H1 (cell line): ENCODE data around the gene BCL2L1. TPM values are rescaled to one million over a fixed set of nuclear protein-coding genes. Genes with fewer than 3 reads are reported as not detected.

Experiments
- CTCF ChIA-PET: fragments of 300-600 bp; sonication (Branson Sonifier 250); formaldehyde crosslinking; loops from one replicate; lab custom pipeline; 2021; ENCODE audit not compliant: partially characterized antibody; lab: Charles Lee
- POLR2A ChIA-PET: fragments of 300-600 bp; sonication (Branson Sonifier 250); formaldehyde crosslinking; loops from one replicate; lab custom pipeline; 2021; ENCODE audit warnings: inconsistent platforms; ENCODE audit not compliant: partially characterized antibody; lab: Charles Lee
- DNase-seq, 2 experiments: peaks; one replicate each; pipeline versions ENCODE4 v3.0.0 to v3.0.0-alpha.2; 2010 to 2022; ENCODE audit warnings: low spot score in 2 of 2, low read depth in 1 of 2, mixed read lengths in 1 of 2
- FAIRE-seq: peaks from 2 replicates; lab custom pipeline; 2011; peaks lifted over from hg19 to GRCh38; lab: Jason Lieb, UNC
- H2AFZ ChIP-seq: 2 replicates; pipeline ENCODE4 v1.8.1; 2012; ENCODE audit warnings: low read length, inconsistent platforms
- H2AK5ac ChIP-seq: 2 replicates; pipeline ENCODE4 v1.6.1; 2013; ENCODE audit warnings: low read depth, low read length
- H2BK120ac ChIP-seq: replicated peaks from 2 replicates; pipeline ENCODE3; 2013; ENCODE audit warnings: low read depth, low read length, inconsistent platforms
- H2BK12ac ChIP-seq: 2 replicates; pipeline ENCODE4 v1.6.1; 2013; ENCODE audit warnings: low read depth, low read length
- H2BK15ac ChIP-seq: 2 replicates; pipeline ENCODE4 v1.6.1; 2013; ENCODE audit warnings: low read length
- H2BK20ac ChIP-seq: 2 replicates; pipeline ENCODE4 v1.6.1; 2013; ENCODE audit warnings: low read length
- H2BK5ac ChIP-seq: 2 replicates; pipeline ENCODE4 v1.6.1; 2013; ENCODE audit warnings: low read depth, low read length
- H3K14ac ChIP-seq: 2 replicates; pipeline ENCODE4 v1.6.1; 2013; ENCODE audit warnings: inconsistent platforms; ENCODE audit not compliant: insufficient read length
- H3K18ac ChIP-seq: 2 replicates; pipeline ENCODE4 v1.6.1; 2013; ENCODE audit warnings: low read length; ENCODE audit errors: extremely low read depth
- H3K23ac ChIP-seq: 2 replicates; pipeline ENCODE4 v1.6.1; 2013; ENCODE audit warnings: inconsistent platforms; ENCODE audit not compliant: insufficient read length
- H3K23me2 ChIP-seq: 2 replicates; pipeline ENCODE4 v1.6.1; 2013; ENCODE audit warnings: low read depth, low read length
- H3K27ac ChIP-seq: 2 replicates; pipeline ENCODE4 v1.6.1; 2011; ENCODE audit warnings: low read depth, low read length, inconsistent platforms
- H3K27me3 ChIP-seq, 4 experiments: replicated peaks in 1 of 4; 1 replicate in 1 of 4; 2 replicates in 3 of 4; pipeline versions ENCODE4 v1.6.1 to v1.8.1; 2011 to 2013; ENCODE audit warnings: low read length in 3 of 4, mild to moderate bottlenecking in 3 of 4, inconsistent platforms in 2 of 4, mixed read lengths in 2 of 4, moderate library complexity in 1 of 4; ENCODE audit not compliant: control insufficient read depth in 3 of 4, insufficient read depth in 3 of 4; ENCODE audit errors: extremely low read depth in 1 of 4
- H3K36me3 ChIP-seq, 4 experiments: 2 replicates each; pipeline versions ENCODE4 v1.6.1 to v1.8.1; 2011 to 2013; ENCODE audit warnings: mild to moderate bottlenecking in 4 of 4, low read length in 3 of 4, moderate library complexity in 2 of 4, control low read depth in 1 of 4, inconsistent platforms in 1 of 4; ENCODE audit not compliant: insufficient read depth in 4 of 4, control insufficient read depth in 2 of 4
- H3K4ac ChIP-seq: replicated peaks from 2 replicates; pipeline ENCODE3; 2013; ENCODE audit warnings: low read length, low read depth, mixed read lengths, inconsistent platforms; ENCODE audit not compliant: insufficient read length
- H3K4me1 ChIP-seq, 4 experiments: replicated peaks in 1 of 4; 1 replicate in 1 of 4; 2 replicates in 3 of 4; pipeline versions ENCODE4 v1.6.1 to v1.8.1; 2011 to 2013; ENCODE audit warnings: low read length in 3 of 4, inconsistent platforms in 2 of 4, mixed read lengths in 1 of 4; ENCODE audit not compliant: insufficient read depth in 4 of 4, control insufficient read depth in 3 of 4
- H3K4me2 ChIP-seq, 2 experiments: 2 replicates each; pipeline versions ENCODE4 v1.6.1 to v1.8.1; 2011 to 2013; ENCODE audit warnings: low read depth in 2 of 2, low read length in 2 of 2, control low read depth in 1 of 2, inconsistent platforms in 1 of 2, mild to moderate bottlenecking in 1 of 2; ENCODE audit not compliant: insufficient read depth in 1 of 2
- H3K4me3 ChIP-seq, 4 experiments: fragments of 200-600, 300-600 bp in 1 of 4; sonication (generic), shearing (Covaris generic), sonication (Bioruptor Twin) in 1 of 4; 2 replicates each; pipeline versions ENCODE4 v1.5.1 to v1.8.1; 2011 to 2016; ENCODE audit warnings: low read length in 4 of 4, low read depth in 3 of 4, control low read depth in 2 of 4, inconsistent platforms in 2 of 4, mild to moderate bottlenecking in 2 of 4, mixed read lengths in 1 of 4, moderate library complexity in 1 of 4; ENCODE audit not compliant: insufficient read depth in 2 of 4; ENCODE audit errors: extremely low read depth in 1 of 4
- H3K56ac ChIP-seq: replicated peaks from 2 replicates; pipeline ENCODE3; 2013; ENCODE audit warnings: low read depth, mild to moderate bottlenecking, mixed read lengths, low read length, inconsistent platforms; ENCODE audit not compliant: insufficient read length
- H3K79me1 ChIP-seq: 2 replicates; pipeline ENCODE4 v1.6.1; 2013; ENCODE audit warnings: low read depth, low read length, control low read depth
- H3K79me2 ChIP-seq, 2 experiments: 2 replicates each; pipeline versions ENCODE4 v1.6.1 to v1.8.1; 2012 to 2013; ENCODE audit warnings: low read length in 2 of 2, mild to moderate bottlenecking in 2 of 2, inconsistent platforms in 1 of 2; ENCODE audit not compliant: insufficient read depth in 2 of 2, control insufficient read depth in 1 of 2
- H3K9ac ChIP-seq, 4 experiments: replicated peaks in 1 of 4; 1 replicate in 1 of 4; 2 replicates in 3 of 4; pipeline versions ENCODE4 v1.6.1 to v1.8.1; 2011 to 2013; ENCODE audit warnings: low read depth in 3 of 4, low read length in 3 of 4, control low read depth in 2 of 4, mild to moderate bottlenecking in 2 of 4, moderate library complexity in 2 of 4, inconsistent platforms in 1 of 4; ENCODE audit errors: extremely low read depth in 1 of 4
- H3K9me3 ChIP-seq, 2 experiments: 2 replicates each; pipeline versions ENCODE4 v1.6.1 to v1.8.1; 2012 to 2013; ENCODE audit warnings: mild to moderate bottlenecking in 2 of 2, moderate library complexity in 2 of 2, control low read depth in 1 of 2, inconsistent platforms in 1 of 2, low read depth in 1 of 2, low read length in 1 of 2, mixed read lengths in 1 of 2; ENCODE audit not compliant: insufficient read depth in 2 of 2
- H4K20me1 ChIP-seq, 2 experiments: replicated peaks in 1 of 2; 2 replicates each; pipeline versions ENCODE3 to v1.8.1; 2011 to 2013; ENCODE audit warnings: inconsistent platforms in 2 of 2, low read length in 2 of 2, mild to moderate bottlenecking in 1 of 2; ENCODE audit not compliant: insufficient read depth in 2 of 2, control insufficient read depth in 1 of 2
- H4K5ac ChIP-seq: 2 replicates; pipeline ENCODE4 v1.6.1; 2013; ENCODE audit warnings: low read length, low read depth, mixed read lengths, inconsistent platforms; ENCODE audit not compliant: insufficient read length
- H4K8ac ChIP-seq: 2 replicates; pipeline ENCODE4 v1.8.0; 2013; ENCODE audit warnings: mild to moderate bottlenecking, moderate library complexity, low read length, inconsistent platforms; ENCODE audit not compliant: insufficient read depth; ENCODE audit errors: extremely low read depth
- H4K91ac ChIP-seq: replicated peaks from 2 replicates; pipeline ENCODE3; 2013; ENCODE audit warnings: low read length, mixed read lengths, inconsistent platforms; ENCODE audit not compliant: insufficient read length
- ASH2L ChIP-seq: fragments of 200-600, 300-600 bp; sonication (generic); IDR thresholded peaks from one replicate; pipeline ENCODE4 v1.7.1; 2017; ENCODE audit warnings: low read length
- CBX5 ChIP-seq: fragments of 300-800, 300-1000 bp; sonication (generic); IDR thresholded peaks from 2 replicates; pipeline ENCODE4 v1.7.1; 2016; ENCODE audit warnings: antibody characterized with exemption, low read length, low read depth
- CEBPB ChIP-seq: IDR thresholded peaks from 2 replicates; pipeline ENCODE4 v1.6.1; 2012; ENCODE audit warnings: low read depth, low read length
- HDAC2 ChIP-seq, 2 experiments: fragments of 300-600 bp in 1 of 2; sonication (generic) in 1 of 2; IDR thresholded peaks; 2 replicates each; pipeline ENCODE4 v1.6.1; 2011 to 2012; ENCODE audit warnings: low read depth in 2 of 2, low read length in 2 of 2, mild to moderate bottlenecking in 2 of 2, moderate library complexity in 2 of 2, borderline replicate concordance in 1 of 2, inconsistent platforms in 1 of 2
- RAD21 ChIP-seq, 2 experiments: IDR thresholded peaks in 1 of 2; conservative IDR thresholded peaks in 1 of 2; 2 replicates each; pipeline ENCODE4 v1.6.1; 2011; ENCODE audit warnings: low read depth in 2 of 2, low read length in 2 of 2, improper control_type of control experiment in 1 of 2, inconsistent platforms in 1 of 2, mild to moderate bottlenecking in 1 of 2, moderate library complexity in 1 of 2
- SP1 ChIP-seq: IDR thresholded peaks from 2 replicates; pipeline ENCODE4 v1.6.1; 2011; ENCODE audit warnings: low read depth, low read length
- TBP ChIP-seq: IDR thresholded peaks from 2 replicates; pipeline ENCODE4 v1.6.1; 2011; ENCODE audit warnings: low read depth, low read length, improper control_type of control experiment
- WGBS, 2 experiments: shearing (Covaris generic) in 1 of 2; methylation state at CpG; one replicate each; pipeline versions ENCODE4 v1.1.6 to v1.1.7; 2013 to 2015; ENCODE audit warnings: low lambda C conversion rate in 2 of 2, mixed read lengths in 2 of 2, inconsistent platforms in 1 of 2, low coverage in 1 of 2, missing lambda C conversion rate in 1 of 2; ENCODE audit not compliant: insufficient replicate concordance in 2 of 2, insufficient coverage in 1 of 2, insufficient read length in 1 of 2; ENCODE audit errors: extremely low coverage in 1 of 2, missing lambda C conversion rate in 1 of 2; 5-methylcytosine and 5-hydroxymethylcytosine counted together
- polyA plus RNA-seq, 7 experiments: library from polyadenylated mRNA; depleted of rRNA in 3 of 7; stranded (reverse) in 5 of 7; unstranded in 2 of 7; fragments of >200 nt in 5 of 7; fragments of 200-250 nt in 2 of 7; gene quantifications; 1 replicate in 5 of 7; 2 replicates in 1 of 7; 4 replicates in 1 of 7; pipeline versions ENCODE4 v1.2.1 to v1.2.3, GENCODE V29; 2011 to 2013; ENCODE audit warnings: missing spikeins in 2 of 7, mixed read lengths in 2 of 7
- total RNA-seq: library from RNA; stranded (reverse); fragmentation: NEBNext Ultra II Directional; extraction: Animal tissue kit (Norgen Biotek cat#: 25700); gene quantifications from 2 replicates; pipeline ENCODE4 v1.2.1, GENCODE V29; 2021
- TF ChIP-seq, protein P1 (sequence below), 3 experiments: IDR thresholded peaks; 1 replicate in 2 of 3; 2 replicates in 1 of 3; pipeline versions ENCODE4 v1.5.1 to v1.6.1; 2011; ENCODE audit warnings: low read length in 3 of 3, mild to moderate bottlenecking in 3 of 3, inconsistent platforms in 2 of 3, low read depth in 1 of 3, moderate library complexity in 1 of 3; ENCODE audit not compliant: insufficient read depth in 1 of 3; ENCODE audit errors: control extremely low read depth in 1 of 3

Gene BCL2L1
- total and polyA plus RNA-seq, 2 of the 8 experiments (the other 6 are each of a cell fraction or from before 2014, with no cell fraction given) = 64.9 to 66.1 TPM

DNA sequence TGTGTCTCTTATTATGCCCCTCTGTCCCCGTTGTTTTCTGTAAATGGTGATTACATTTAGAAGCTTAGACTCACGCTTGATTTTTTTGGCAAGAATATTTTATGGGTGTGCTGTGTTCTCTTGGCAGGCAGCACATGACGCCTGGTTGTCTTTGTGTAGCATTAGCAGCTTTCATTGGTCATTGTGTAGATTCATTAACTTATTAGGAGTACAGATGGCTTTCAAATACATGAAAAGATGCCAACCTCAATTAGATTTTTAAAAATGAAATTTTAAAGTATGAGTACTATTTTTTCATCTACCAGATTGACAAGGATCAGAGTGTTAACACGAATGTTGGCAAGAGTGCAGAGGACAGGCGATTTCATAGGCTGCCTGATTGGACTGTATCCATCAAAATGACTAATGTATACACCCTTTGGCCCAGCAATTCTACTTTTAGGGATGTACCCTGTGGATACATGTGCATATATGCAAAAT, 69.7 kb downstream of the BCL2L1 start:
- no peak overlapping the region for H3K23ac ChIP-seq
- ChIA-PET POLR2A (no interaction called here), CTCF (interaction anchor here (0.6 to 2.5 kb wide), 4 partner anchors 11 to 136 kb away, joined by 3 to 10 read pairs (median 7); partner anchors contain the start of gene BCL2L1)
- no peak overlapping the region for H3K27ac ChIP-seq
- H3K14ac ChIP-seq = no peak overlapping the region
- H2BK20ac ChIP-seq = no peak overlapping the region
- 87% methylated on average over 5 of the region's 5 CpGs; no CpG with 5 or more reads in 1 of the 2 experiments for WGBS, 2 experiments
- no peak overlapping the region for H2AFZ ChIP-seq
- H4K91ac ChIP-seq = no peak overlapping the region
- no peaks in the 10 kb centered on the region for H3K27me3 ChIP-seq
- no peaks in the 10 kb centered on the region for H3K79me2 ChIP-seq
- no peak overlapping the region for H2AK5ac ChIP-seq
- no peak overlapping the region for H2BK12ac ChIP-seq
- H3K79me1 ChIP-seq = no peaks in the 10 kb centered on the region
- no peaks in the 10 kb centered on the region for H3K23me2 ChIP-seq
- no peaks in the 10 kb centered on the region for H3K4me1 ChIP-seq
- H3K9me3 ChIP-seq = no peaks in the 10 kb centered on the region
- no peak overlapping the region for H2BK5ac ChIP-seq
- H3K4me2 ChIP-seq = no peak overlapping the region
- H3K36me3 ChIP-seq = no peaks in the 10 kb centered on the region
- no peak for DNase-seq
- no peak overlapping the region for H3K56ac ChIP-seq
- no peak overlapping the region for H4K8ac ChIP-seq
- FAIRE-seq = no peak
- no peak overlapping the region for H3K18ac ChIP-seq
- no peak overlapping the region for H4K5ac ChIP-seq
- H2BK120ac ChIP-seq = no peak overlapping the region
- H3K9ac ChIP-seq = no peak overlapping the region
- TF ChIP-seq ASH2L (no peak), TBP (no peak), CEBPB (no peak), SP1 (no peak), CBX5 (no peak), HDAC2 (IDR thresholded peaks at IDR 0.05; ENCODE audit: borderline replicate concordance in 1 of 2, low read depth in 2 of 2, low read length in 2 of 2) (no peak), RAD21 (IDR thresholded peaks at IDR 0.05 in 1 of 2, conservative IDR thresholded peaks at IDR 0.05 in 1 of 2; ENCODE audit: low read depth in 2 of 2, low read length in 2 of 2) (no peak)
- TF ChIP-seq, protein P1, sequence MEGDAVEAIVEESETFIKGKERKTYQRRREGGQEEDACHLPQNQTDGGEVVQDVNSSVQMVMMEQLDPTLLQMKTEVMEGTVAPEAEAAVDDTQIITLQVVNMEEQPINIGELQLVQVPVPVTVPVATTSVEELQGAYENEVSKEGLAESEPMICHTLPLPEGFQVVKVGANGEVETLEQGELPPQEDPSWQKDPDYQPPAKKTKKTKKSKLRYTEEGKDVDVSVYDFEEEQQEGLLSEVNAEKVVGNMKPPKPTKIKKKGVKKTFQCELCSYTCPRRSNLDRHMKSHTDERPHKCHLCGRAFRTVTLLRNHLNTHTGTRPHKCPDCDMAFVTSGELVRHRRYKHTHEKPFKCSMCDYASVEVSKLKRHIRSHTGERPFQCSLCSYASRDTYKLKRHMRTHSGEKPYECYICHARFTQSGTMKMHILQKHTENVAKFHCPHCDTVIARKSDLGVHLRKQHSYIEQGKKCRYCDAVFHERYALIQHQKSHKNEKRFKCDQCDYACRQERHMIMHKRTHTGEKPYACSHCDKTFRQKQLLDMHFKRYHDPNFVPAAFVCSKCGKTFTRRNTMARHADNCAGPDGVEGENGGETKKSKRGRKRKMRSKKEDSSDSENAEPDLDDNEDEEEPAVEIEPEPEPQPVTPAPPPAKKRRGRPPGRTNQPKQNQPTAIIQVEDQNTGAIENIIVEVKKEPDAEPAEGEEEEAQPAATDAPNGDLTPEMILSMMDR (IDR thresholded peaks at IDR 0.05; ENCODE audit: control extremely low read depth in 1 of 3, insufficient read depth in 1 of 3, low read depth in 1 of 3, low read length in 3 of 3) = no peak
- TF ChIP-seq, all 59 proteins: peak for 0
- no peak overlapping the region for H3K4ac ChIP-seq
- no peak overlapping the region for H3K4me3 ChIP-seq
- H4K20me1 ChIP-seq = no peaks in the 10 kb centered on the region
- no peak overlapping the region for H2BK15ac ChIP-seq
